Left hindlimb (tissue), 1 donor: ENCODE measurements around the gene CEACAM8.
"Not testable (repeated sequence)": the region's sequence is repeated elsewhere in the genome, so short reads cannot be mapped to it uniquely, and the experiment has no call there.

ENCODE experiments used
- DNase-seq: peaks from one replicate; pipeline ENCODE4 v3.0.0-alpha.2; 2018

The CEACAM8 gene

GRCh38 chr19:42540071-42540553 lies 54.6 kb downstream of the CEACAM8 start:
- no peak for DNase-seq

- no peak for DNase-seq
Observed at GRCh38 chr19:42538841-42539709, 55.6 kb downstream of the CEACAM8 start.

- DNase-seq: not testable (repeated sequence)
Observed at GRCh38 chr19:42535276-42535675, 59.4 kb downstream of the CEACAM8 start.

GRCh38 chr19:42534391-42534790 lies 60.3 kb downstream of the CEACAM8 start:
- DNase-seq: no peak

- DNase-seq: no peak
Observed at GRCh38 chr19:42532891-42533290, 61.8 kb downstream of the CEACAM8 start.

GRCh38 chr19:42531313-42531712 lies 63.4 kb downstream of the CEACAM8 start:
- DNase-seq: no peak
